Tibial artery (tissue), 4 donors: Measurements from ENCODE around the gene ABR.

Experiments
- DNase-seq, 2 donors: peaks; one replicate each; pipeline ENCODE4 v3.0.0-alpha.2; 2019
- H3K27ac ChIP-seq, 2 donors: fragments of 200-600 bp; sonication (generic) in 1 of 2; 1 replicate in 1 of 2; 2 replicates in 1 of 2; pipeline ENCODE4 v1.5.1; 2018 to 2019; ENCODE audit warnings: mild to moderate bottlenecking in 1 of 2
- H3K27me3 ChIP-seq, 2 donors: fragments of 200-600 bp; sonication (generic) in 1 of 2; one replicate each; pipeline versions ENCODE4 v1.5.1 to v1.6.0; 2016 to 2019
- H3K36me3 ChIP-seq, 3 donors: fragments of 200-600 bp; sonication (generic) in 2 of 3; one replicate each; pipeline ENCODE4 v1.5.1; 2016 to 2019; ENCODE audit warnings: mild to moderate bottlenecking in 2 of 3
- H3K4me1 ChIP-seq, 4 donors: fragments of 200-600 bp; sonication (generic) in 2 of 4; 1 replicate in 3 of 4; 2 replicates in 1 of 4; pipeline ENCODE4 v1.5.1; 2016 to 2019
- H3K4me3 ChIP-seq, 2 donors: fragments of 200-600 bp; sonication (generic) in 1 of 2; 1 replicate in 1 of 2; 2 replicates in 1 of 2; pipeline ENCODE4 v1.5.1; 2018 to 2019; ENCODE audit warnings: mild to moderate bottlenecking in 2 of 2
- H3K9me3 ChIP-seq, 3 donors: fragments of 200-600 bp; sonication (generic) in 1 of 3; one replicate each; pipeline ENCODE4 v1.5.1; 2016 to 2019
- CTCF ChIP-seq, 2 experiments: fragments of 200-600 bp in 1 of 2; fragments of 450-650 bp in 1 of 2; IDR thresholded peaks; one replicate each; pipeline ENCODE4 v1.5.1; 2017 to 2019; ENCODE audit warnings: antibody characterized with exemption in 2 of 2, mild to moderate bottlenecking in 1 of 2, moderate library complexity in 1 of 2
- intact Hi-C: fragments of 100-400 bp; cut with DNase I; formaldehyde crosslinking; loops from one replicate; pipeline ENCODE4 v1.15.0; 2023; ENCODE audit warnings: low total_unique reads

Gene ABR

DNA sequence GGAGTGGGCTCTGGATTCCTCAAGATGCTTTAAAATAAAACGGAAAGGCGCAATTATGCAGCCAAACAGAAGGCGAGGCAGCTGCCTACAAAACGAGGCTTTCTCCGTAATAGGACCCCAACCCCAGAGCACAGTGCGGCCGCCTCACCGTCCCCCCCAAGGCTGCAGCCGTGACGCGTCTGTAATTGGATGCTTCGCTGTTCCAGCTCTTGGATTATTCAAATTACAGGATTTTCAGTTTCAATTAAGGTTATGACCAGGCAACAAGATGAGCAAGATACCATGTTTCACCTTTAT, 37.3 kb upstream of the ABR start:
- H3K4me1 ChIP-seq, result no peaks in the 10 kb centered on the region
- no peak overlapping the region for H3K4me3 ChIP-seq
- TF ChIP-seq CTCF (IDR thresholded peaks at IDR 0.05), result no peak
- H3K9me3 ChIP-seq, result no peaks in the 10 kb centered on the region
- no peak for DNase-seq
- intact Hi-C loops, result no loop called here
- H3K27me3 ChIP-seq, result peaks cover 0 to 21% of the 10 kb centered on the region in 2 donors
- no peaks in the 10 kb centered on the region for H3K36me3 ChIP-seq
- no peak overlapping the region for H3K27ac ChIP-seq

- H3K9me3 ChIP-seq, result no peaks in the 10 kb centered on the region
- no peaks in the 10 kb centered on the region for H3K4me1 ChIP-seq
- intact Hi-C loops, result no loop called here
- no peak overlapping the region for H3K27ac ChIP-seq
- H3K36me3 ChIP-seq, result no peaks in the 10 kb centered on the region
- no peak overlapping the region for H3K4me3 ChIP-seq
- DNase-seq, result no peak
- TF ChIP-seq CTCF (IDR thresholded peaks at IDR 0.05), result no peak
- peaks cover 0 to 21% of the 10 kb centered on the region in 2 donors for H3K27me3 ChIP-seq
Observed at GRCh38 chr17:1216217-1217088, 36.7 kb upstream of the ABR start.

DNA sequence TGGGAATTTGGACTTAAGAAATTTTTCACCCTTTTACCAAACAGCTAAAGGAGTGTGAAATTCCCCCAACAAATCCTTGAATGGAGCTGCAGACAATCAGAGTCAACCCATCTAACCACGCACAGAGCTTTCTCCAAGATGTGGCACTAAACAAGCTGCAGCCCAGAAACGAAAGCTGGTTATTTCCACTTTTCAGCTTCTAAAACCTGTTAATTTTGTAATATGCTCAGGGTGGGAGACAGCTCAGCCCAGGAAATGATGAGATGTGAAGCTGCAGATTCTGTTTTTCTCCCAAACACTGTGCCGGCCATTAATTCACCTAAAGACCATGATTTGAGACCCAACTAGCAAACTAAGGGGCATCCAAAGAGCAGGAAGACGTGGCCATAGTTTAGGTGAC, 33.2 kb upstream of the ABR start:
- Histone ChIP-seq H3K4me3 (no peak overlapping the region), H3K27ac (no peak overlapping the region), H3K4me1 (no peaks in the 10 kb centered on the region), H3K27me3 (peaks cover 0 to 24% of the 10 kb centered on the region in 2 donors), H3K9me3 (no peaks in the 10 kb centered on the region), H3K36me3 (no peaks in the 10 kb centered on the region)
- DNase-seq, result no peak
- no peak for TF ChIP-seq CTCF (IDR thresholded peaks at IDR 0.05)
- intact Hi-C loops, result no loop called here

GRCh38 chr17:1211287-1211686, 31.5 kb upstream of the ABR start:
- Histone ChIP-seq H3K36me3 (no peaks in the 10 kb centered on the region), H3K9me3 (no peaks in the 10 kb centered on the region), H3K4me1 (no peaks in the 10 kb centered on the region), H3K27ac (no peak overlapping the region), H3K27me3 (peaks cover 0 to 16% of the 10 kb centered on the region in 2 donors), H3K4me3 (no peak overlapping the region)
- intact Hi-C loops, result no loop called here
- no peak for TF ChIP-seq CTCF (IDR thresholded peaks at IDR 0.05)
- DNase-seq, result no peak

- H3K27ac ChIP-seq, result no peak overlapping the region
- H3K27me3 ChIP-seq, result peaks cover 0 to 19% of the 10 kb centered on the region in 2 donors
- no peak for TF ChIP-seq CTCF (IDR thresholded peaks at IDR 0.05)
- no peak for DNase-seq
- no peak overlapping the region for H3K4me3 ChIP-seq
- no peaks in the 10 kb centered on the region for H3K36me3 ChIP-seq
- intact Hi-C loops, result no loop called here
- no peaks in the 10 kb centered on the region for H3K9me3 ChIP-seq
- H3K4me1 ChIP-seq, result peaks cover 0 to 3% (median 1%) of the 10 kb centered on the region in 4 donors
Observed at GRCh38 chr17:1208966-1209365, 29.2 kb upstream of the ABR start.
